ENCODE measurements around the gene ANTXR2. TPM values are rescaled to one million over a fixed set of nuclear protein-coding genes. Genes with fewer than 3 reads are reported as not detected.

Gene ANTXR2
- total and polyA plus RNA-seq, 2 of the 13 experiments (the other 11 are each of a cell fraction or from before 2014, with no cell fraction given) = 4.6 to 14.5 TPM

DNA sequence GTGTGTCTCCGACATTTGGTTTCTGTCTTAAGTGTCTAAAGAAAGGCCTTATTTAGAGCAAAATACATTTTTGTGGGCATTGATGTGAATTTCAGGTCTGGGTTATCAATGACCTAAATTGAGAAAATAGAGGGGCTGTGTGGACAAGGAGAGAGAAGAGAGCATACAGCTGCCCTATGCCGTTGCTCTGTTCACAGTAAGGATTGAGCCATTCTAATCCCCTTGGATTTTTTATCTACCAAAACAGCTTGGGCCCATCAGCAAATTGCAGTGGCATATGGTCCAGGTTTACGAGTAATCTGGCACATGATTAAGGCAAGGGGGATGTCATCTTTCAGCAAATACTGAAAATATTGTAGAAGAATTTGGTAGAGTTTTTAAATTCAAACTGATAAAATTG, 210.2 kb downstream of the ANTXR2 start (continued):
- TF ChIP-seq ZMYM2 (CRISPR knock-in tag; IDR thresholded peaks at IDR 0.05) = no peak

DNA sequence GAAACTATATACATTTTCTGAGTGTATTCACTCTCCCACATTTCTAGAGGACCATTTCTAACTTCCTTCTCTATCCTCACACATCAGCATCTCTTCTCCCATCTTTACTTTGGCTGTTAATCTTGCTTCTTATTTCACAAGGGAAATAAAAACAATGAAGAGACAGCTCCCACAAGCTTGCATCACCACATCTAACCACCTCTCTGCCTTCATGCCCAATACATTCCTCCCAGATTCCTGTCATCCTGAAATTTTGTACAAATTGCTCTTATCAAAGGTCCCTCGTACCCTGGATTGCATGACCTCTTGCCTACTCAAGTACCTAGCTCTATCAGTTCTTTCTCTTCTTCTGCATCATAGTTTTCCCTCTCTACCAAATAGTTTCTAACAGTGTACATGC, 215.2 kb downstream of the ANTXR2 start:
- H3K4me1 ChIP-seq (ENCODE audit: insufficient read depth, low read length) = no peaks in the 10 kb centered on the region
- FAIRE-seq = no peak
- ATAC-seq = no peak

More for the DNA sequence above, 215.2 kb downstream of the ANTXR2 start:
- Histone ChIP-seq H3K9me3 (ENCODE audit: low read length) (no peaks in the 10 kb centered on the region), H3K36me3 (replicated peaks in 1 of 2; ENCODE audit: control insufficient read depth in 1 of 2, insufficient read depth in 2 of 2, low read length in 2 of 2) (no peaks in the 10 kb centered on the region), H3K79me2 (ENCODE audit: insufficient read depth, low read length) (no peaks in the 10 kb centered on the region), H2AFZ (ENCODE audit: low read length) (no peak overlapping the region), H3K27ac (ENCODE audit: extremely low read length, insufficient read depth, low read length) (no peak overlapping the region), H4K20me1 (ENCODE audit: insufficient read depth, low read length) (no peaks in the 10 kb centered on the region), H3K9ac (ENCODE audit: insufficient read depth, low read depth, low read length) (no peak overlapping the region), H3K27me3 (ENCODE audit: control insufficient read depth in 1 of 2, insufficient read depth in 2 of 2, low read length in 2 of 2) (no peaks in the 10 kb centered on the region), H3K4me2 (ENCODE audit: low read depth, low read length) (no peak overlapping the region), H3K4me3 (replicated peaks in 1 of 3; ENCODE audit: insufficient read depth in 1 of 3, low read depth in 2 of 3, low read length in 3 of 3) (no peak overlapping the region)
- CTCF ChIA-PET (ENCODE audit: low intra/inter-chr PET ratio, low total read pairs) = no interaction called here
- WGBS (ENCODE audit: low lambda C conversion rate) = 3% methylated on average over 1 of the region's 1 CpG
- intact Hi-C loops (cut with micrococcal nuclease; ENCODE audit: unreplicated experiment) (no loop called here), in situ Hi-C loops (cut with HindIII; ENCODE audit: extremely low pct_ligation_motif_present, low pct_unique_long_range_greater_than_20kb) (no loop called here)
- POLR2A ChIA-PET = no interaction called here
- BruUV-seq (replicated peaks) = no TSS peak
- TF ChIP-seq SPEN (CRISPR knock-in tag; IDR thresholded peaks at IDR 0.05; ENCODE audit: low read depth) (no peak), ZNF841 (CRISPR knock-in tag; IDR thresholded peaks at IDR 0.05; ENCODE audit: borderline replicate concordance) (no peak), TCF12 (IDR thresholded peaks at IDR 0.05) (no peak), TCF12 (CRISPR knock-in tag; IDR thresholded peaks at IDR 0.05) (no peak), NRL (CRISPR knock-in tag; IDR thresholded peaks at IDR 0.05; ENCODE audit: borderline replicate concordance) (no peak), ZNF10 (CRISPR knock-in tag; IDR thresholded peaks at IDR 0.05; ENCODE audit: borderline replicate concordance, low read depth) (no peak), HHEX (CRISPR knock-in tag; IDR thresholded peaks at IDR 0.05) (no peak), ZNF562 (CRISPR knock-in tag; IDR thresholded peaks at IDR 0.05; ENCODE audit: borderline replicate concordance) (no peak), MED13 (CRISPR knock-in tag; IDR thresholded peaks at IDR 0.05) (no peak), MXD4 (CRISPR knock-in tag; IDR thresholded peaks at IDR 0.05) (no peak), ZNF720 (CRISPR knock-in tag; IDR thresholded peaks at IDR 0.05) (no peak), ZNF577 (CRISPR knock-in tag; IDR thresholded peaks at IDR 0.05; ENCODE audit: borderline replicate concordance, low read depth) (no peak)
- TF ChIP-seq, protein P1, sequence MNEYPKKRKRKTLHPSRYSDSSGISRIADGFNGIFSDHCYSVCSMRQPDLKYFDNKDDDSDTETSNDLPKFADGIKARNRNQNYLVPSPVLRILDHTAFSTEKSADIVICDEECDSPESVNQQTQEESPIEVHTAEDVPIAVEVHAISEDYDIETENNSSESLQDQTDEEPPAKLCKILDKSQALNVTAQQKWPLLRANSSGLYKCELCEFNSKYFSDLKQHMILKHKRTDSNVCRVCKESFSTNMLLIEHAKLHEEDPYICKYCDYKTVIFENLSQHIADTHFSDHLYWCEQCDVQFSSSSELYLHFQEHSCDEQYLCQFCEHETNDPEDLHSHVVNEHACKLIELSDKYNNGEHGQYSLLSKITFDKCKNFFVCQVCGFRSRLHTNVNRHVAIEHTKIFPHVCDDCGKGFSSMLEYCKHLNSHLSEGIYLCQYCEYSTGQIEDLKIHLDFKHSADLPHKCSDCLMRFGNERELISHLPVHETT (CRISPR knock-in tag; conservative IDR thresholded peaks at IDR 0.05) = no peak
- no peak for DNase-seq (ENCODE audit: low spot score)

Data from HepG2 (cell line).